NCI-H2171 (cell line): Measurements from ENCODE around the gene PPTC7.
"Not testable (repeated sequence)": the region's sequence is repeated elsewhere in the genome, so short reads cannot be mapped to it uniquely, and the experiment has no call there.

Experiments
- DNase-seq: peaks from one replicate; lab custom pipeline; 2025; lab: John Stamatoyannopoulos, UW

Gene PPTC7

DNA sequence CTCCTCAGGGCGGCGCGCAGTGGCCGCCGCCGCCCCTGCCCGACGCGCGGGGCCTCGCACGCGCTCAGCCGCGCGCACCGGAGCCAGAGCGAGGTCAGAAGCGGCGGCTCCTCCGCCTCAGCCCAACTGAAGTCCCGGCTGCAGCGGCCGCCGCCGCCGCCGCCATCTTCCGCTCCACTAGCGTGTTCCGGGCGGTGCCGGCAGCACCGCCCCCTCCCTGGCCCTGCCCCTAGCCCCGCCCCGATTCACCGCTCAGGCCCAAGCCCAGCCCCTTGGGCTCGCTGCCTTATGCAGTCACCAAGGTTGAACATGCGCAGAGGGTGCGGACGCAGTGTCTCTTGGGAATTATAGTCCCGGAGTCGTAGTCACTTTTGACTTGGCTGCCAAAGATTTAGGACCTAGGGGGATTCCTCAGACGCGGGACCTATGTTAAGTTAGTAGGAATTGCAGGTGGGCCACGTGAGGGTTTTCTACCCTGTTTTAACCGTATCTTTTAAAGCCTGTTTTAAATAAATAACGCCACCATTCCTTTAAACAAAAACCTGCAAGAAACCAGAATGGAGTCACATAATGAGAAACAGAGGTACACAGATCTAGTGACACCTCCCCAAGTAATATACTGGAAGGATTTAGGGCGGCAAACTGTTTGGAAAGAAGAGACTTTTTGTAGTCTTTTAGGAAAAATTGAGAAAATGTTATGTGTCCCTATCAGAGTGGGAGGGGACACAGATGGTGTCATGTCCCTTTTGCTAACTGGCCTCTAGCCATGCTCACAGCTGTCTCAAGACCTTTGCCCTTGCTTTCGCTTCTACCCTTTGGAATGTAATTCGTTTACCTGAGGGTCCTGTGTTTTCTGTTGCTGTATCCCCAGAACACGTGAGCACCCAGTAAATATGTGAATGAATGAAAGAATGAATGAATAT, at the start of gene PPTC7:
TSS of gene PPTC7 (minus strand) at position 182 of the 923 bp plus-strand sequence. CDS start 287 bp downstream, outside the sequence.
- DNase-seq = peak; percentile 95

DNA sequence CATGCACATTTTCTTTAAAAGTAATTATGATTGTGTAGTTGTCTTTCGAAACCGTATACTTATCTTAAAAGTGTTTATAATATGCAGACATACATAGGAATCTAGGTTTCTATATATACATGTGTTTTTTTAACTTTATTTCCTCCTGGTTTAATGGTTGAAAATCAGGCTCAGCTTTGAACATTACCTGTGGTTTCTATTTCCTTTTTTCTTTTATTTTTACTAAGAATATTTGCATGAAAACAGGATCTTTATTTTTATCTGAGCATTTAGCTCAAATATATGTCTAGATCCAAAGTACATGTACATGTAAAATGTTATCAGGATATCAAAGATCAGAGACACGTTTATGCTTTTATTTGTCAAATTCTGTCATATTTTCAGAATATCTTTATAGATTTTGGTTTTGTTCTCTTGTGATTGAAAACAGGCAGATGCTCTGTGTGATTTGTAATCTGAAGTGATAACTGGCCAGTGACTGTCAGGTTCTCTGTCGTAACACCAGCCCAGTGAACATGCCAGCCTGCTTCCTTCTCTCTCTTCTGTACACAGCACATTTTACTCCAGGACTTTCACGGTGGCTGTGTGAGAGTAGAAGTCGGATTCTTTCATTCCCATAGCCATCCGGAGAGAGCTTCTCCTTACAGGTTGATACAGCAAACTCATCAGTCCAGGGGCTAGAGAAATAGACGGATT, 44.5 kb upstream of the PPTC7 start:
- no peak for DNase-seq

- no peak for DNase-seq
These were observed 39.5 kb upstream of the PPTC7 start for GRCh38 chr12:110622582-110622981.

- no peak for DNase-seq
These were observed 36.4 kb upstream of the PPTC7 start for GRCh38 chr12:110619534-110619953.

- no peak for DNase-seq
These were observed 33.5 kb upstream of the PPTC7 start for GRCh38 chr12:110616471-110617115.

GRCh38 chr12:110615171-110615570, 32.1 kb upstream of the PPTC7 start:
- DNase-seq = no peak

GRCh38 chr12:110613771-110614684, 30.9 kb upstream of the PPTC7 start, which contains the start of gene TCTN1:
TCTN1 (plus strand) TSS chr12:110614129; CDS start chr12:110614183, 54 bp downstream.
- peak; percentile 94 for DNase-seq

- DNase-seq = no peak
These were observed 30.1 kb upstream of the PPTC7 start for GRCh38 chr12:110613071-110613770.

DNA sequence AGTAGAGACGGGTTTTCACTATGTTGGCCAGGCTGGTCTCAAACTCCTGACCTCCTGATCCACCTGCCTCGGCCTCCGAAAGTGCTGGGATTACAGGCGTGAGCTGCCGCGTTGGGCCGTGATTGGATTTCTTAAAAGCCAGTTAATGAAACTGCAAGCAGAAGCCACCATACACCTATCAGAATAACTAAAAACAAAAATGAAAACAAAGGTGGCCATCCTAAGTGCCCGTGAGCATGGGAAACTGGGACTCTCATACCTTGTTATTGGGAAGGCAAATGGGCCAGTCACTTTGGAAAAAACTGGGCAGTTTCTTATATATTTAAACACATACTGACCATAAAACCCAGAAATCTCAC, 23.1 kb upstream of the PPTC7 start:
- DNase-seq = no peak

GRCh38 chr12:110602085-110602814, 19.1 kb upstream of the PPTC7 start:
- peak; percentile 32 for DNase-seq

DNA sequence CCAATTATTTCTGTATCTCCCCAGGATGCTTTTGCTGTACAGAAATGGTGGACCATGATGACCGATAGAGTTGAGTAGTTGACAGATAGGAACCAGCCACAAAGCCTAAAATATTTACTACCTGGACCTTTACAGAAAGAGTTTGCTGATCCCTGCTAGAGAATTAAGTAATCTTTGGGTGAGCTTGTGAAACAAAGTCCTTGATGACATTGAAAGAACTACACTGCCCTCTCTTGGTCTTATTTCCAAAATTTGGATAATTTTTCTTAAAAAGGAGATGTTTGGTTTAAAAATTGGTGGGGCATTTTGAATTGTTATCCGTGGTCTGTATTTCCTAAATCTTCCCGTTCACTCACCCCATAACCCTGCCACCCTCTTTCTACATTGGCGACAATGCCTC, 17.1 kb upstream of the PPTC7 start:
- peak; percentile 14 for DNase-seq

GRCh38 chr12:110599334-110599733, 16.2 kb upstream of the PPTC7 start:
- DNase-seq = no peak

DNA sequence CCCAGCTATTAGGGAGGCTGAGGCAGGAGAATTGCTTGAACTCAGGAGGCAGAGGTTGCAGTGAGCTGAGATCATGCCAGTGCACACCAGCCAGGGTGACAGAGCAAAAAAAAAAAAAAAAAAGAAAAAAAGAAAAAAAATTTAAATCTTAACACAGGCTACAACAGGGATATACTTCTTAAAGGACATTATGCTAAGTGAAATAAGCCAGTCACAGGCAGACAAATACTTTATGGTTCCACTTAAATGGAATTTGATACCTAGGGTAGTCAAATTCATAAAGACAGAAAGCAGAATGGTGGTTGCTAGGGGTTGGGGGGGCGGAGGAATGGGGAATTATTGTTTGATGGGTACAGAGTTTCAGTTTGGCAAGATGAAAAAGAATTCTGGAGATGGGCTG, 14.8 kb upstream of the PPTC7 start:
- no peak for DNase-seq

GRCh38 chr12:110592919-110593318, 9.8 kb upstream of the PPTC7 start:
- DNase-seq = not testable (repeated sequence)

GRCh38 chr12:110592078-110592477, 9.0 kb upstream of the PPTC7 start:
- no peak for DNase-seq

DNA sequence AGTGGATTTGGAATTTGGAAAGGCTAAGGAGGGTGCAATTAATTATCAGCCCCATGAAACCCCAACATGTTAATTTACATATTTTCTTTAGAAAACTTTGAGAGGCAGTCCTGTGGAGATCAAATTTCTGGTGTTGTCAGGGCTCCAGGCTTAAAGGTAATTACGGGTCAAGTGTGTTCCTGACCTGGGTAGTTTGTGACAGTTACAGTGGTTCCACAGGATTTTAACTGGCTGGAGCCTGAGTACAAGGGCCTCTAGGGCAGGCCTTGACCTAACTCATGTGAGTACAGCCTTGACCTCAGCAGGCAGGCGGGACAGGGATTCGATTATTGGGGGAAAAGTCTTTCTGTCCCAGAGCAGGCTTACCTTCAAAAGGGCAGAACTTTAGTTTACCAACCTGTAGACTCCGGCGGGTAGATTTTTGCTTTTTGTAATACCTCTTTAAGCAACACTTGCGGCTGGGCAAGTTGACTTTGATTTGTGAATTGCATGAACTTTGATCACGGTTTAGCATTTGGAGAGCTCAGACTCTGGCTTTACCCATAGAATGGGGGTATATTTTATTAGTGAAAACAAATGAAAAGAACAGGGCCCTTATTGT, 8.4 kb upstream of the PPTC7 start:
- no peak for DNase-seq

- DNase-seq = no peak
These were observed 7.7 kb upstream of the PPTC7 start for GRCh38 chr12:110590806-110591326.

GRCh38 chr12:110590059-110590458, 6.9 kb upstream of the PPTC7 start:
- no peak for DNase-seq

DNA sequence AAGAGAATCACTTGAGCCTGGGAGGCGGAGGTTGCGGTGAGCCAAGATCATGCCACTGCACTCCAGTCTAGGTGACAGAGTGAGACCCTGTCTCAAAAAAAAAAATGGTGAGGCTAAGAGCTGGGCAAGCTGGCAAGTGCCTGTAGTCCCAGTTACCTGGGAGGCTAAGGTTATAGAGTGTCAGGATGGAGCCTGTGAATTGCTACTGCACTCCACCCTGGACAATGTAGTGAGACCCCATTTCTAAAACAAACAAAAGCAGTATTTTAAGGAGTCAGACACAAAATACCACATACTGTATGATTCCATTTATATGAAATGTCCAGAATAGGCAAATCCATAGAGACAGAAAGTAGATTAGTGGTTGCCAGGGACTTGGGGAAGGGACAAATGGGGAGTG, 4.0 kb upstream of the PPTC7 start:
- not testable (repeated sequence) for DNase-seq
